Measurements from ENCODE around the gene NETO2. TPM values are rescaled to one million over a fixed set of nuclear protein-coding genes. Genes with fewer than 3 reads are reported as not detected.
"Not testable (repeated sequence)": the region's sequence is repeated elsewhere in the genome, so short reads cannot be mapped to it uniquely, and the experiment has no call there.

NETO2 gene
- polyA plus RNA-seq, 1 experiment, result 42.2 TPM

DNA sequence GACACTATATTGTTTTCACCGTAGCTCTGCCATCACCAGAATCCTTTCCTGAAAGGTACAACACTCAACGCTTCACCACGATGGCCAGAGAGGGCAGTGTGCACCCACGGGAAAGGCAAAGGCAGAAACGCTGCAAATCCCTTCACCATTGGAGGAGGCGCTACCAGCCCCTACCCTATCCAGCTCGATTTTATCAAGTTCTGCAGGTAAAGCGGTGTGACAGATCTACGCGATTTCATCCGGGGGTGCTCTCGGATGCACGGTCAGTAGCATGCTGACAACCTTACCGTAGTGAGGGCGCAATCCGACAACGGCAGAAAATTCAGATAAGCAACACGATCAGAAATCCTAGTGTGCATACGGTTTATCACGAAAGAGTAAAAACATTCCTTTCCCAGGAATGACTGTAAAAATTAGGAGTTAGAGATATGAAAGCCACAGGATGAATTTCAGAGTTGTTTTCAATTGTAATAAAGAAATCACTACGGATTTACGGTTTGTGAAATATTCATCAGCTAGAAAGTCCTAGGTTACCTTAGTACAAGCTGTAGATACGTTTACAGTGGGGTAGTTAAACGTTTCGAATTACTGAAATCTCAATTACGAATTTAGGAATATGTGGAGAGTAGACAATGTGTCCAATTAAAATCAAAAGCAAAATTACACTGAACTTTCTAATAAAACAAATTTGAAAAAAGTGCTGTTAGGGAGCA, 1.8 kb downstream of the NETO2 start:
- no peaks in the 10 kb centered on the region for H3K27me3 ChIP-seq (ENCODE audit: control insufficient read depth, insufficient read depth, low read length)
- no peak overlapping the region for H3K27ac ChIP-seq (ENCODE audit: low read depth, low read length)
- TF ChIP-seq, protein P1, sequence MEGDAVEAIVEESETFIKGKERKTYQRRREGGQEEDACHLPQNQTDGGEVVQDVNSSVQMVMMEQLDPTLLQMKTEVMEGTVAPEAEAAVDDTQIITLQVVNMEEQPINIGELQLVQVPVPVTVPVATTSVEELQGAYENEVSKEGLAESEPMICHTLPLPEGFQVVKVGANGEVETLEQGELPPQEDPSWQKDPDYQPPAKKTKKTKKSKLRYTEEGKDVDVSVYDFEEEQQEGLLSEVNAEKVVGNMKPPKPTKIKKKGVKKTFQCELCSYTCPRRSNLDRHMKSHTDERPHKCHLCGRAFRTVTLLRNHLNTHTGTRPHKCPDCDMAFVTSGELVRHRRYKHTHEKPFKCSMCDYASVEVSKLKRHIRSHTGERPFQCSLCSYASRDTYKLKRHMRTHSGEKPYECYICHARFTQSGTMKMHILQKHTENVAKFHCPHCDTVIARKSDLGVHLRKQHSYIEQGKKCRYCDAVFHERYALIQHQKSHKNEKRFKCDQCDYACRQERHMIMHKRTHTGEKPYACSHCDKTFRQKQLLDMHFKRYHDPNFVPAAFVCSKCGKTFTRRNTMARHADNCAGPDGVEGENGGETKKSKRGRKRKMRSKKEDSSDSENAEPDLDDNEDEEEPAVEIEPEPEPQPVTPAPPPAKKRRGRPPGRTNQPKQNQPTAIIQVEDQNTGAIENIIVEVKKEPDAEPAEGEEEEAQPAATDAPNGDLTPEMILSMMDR (IDR thresholded peaks at IDR 0.05; ENCODE audit: low read depth, low read length), result peak; percentile 99
- H3K9me3 ChIP-seq (ENCODE audit: control insufficient read depth, insufficient read depth, low read length), result no peaks in the 10 kb centered on the region; the same call in 1 of the 2 replicates
- CTCF ChIA-PET, result interaction anchor here (0.5 to 6.5 kb wide), 107 partner anchors 9 to 1511 kb away, joined by 3 to 99 read pairs (median 4); partner anchors contain the start of genes ABCC11, ABCC12, ITFG1 and PHKB
- POLR2A ChIA-PET, result interaction anchor here (0.5 to 1.3 kb wide), 5 partner anchors 179 to 1023 kb away, joined by 3 to 4 read pairs (median 3); partner anchors contain the start of genes ITFG1 and PHKB
- peak overlapping the region; percentile 68 for H3K4me3 ChIP-seq (ENCODE audit: low read depth, low read length)
- peak; percentile 55 for DNase-seq (ENCODE audit: low read depth, low spot score)

DNA sequence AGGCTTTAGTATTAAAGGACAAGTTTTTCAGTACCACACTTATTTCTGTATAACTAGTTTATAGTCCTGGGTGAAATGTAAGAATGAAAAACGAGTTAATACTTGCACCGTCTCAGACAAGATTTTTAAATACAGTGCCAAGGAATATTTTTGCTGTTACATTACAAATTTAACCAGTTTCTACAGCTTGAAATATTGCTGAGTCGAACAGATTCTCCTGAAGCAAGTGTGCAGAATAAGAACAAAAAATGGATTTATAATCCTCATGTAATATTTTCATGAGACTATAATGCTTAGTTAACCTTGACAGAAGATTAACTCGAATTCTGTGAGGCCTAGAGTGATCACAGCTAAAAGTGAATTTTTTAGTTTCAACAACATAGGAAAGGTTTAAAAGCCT, 3.1 kb downstream of the NETO2 start:
- no peak overlapping the region for H3K27ac ChIP-seq (ENCODE audit: low read depth, low read length)
- H3K4me3 ChIP-seq (ENCODE audit: low read depth, low read length), result no peak overlapping the region
- TF ChIP-seq, protein P1 (IDR thresholded peaks at IDR 0.05; ENCODE audit: low read depth, low read length), result no peak
- no peak for DNase-seq (ENCODE audit: low read depth, low spot score)
- H3K27me3 ChIP-seq (ENCODE audit: control insufficient read depth, insufficient read depth, low read length), result no peaks in the 10 kb centered on the region
- ChIA-PET CTCF (interaction anchor here (0.7 to 6.5 kb wide), 17 partner anchors 9 to 1481 kb away, joined by 3 to 99 read pairs (median 6); partner anchors contain the start of genes ABCC12, ITFG1 and PHKB), POLR2A (no interaction called here)
- H3K9me3 ChIP-seq (ENCODE audit: control insufficient read depth, insufficient read depth, low read length), result no peaks in the 10 kb centered on the region; the same call in 1 of the 2 replicates

DNA sequence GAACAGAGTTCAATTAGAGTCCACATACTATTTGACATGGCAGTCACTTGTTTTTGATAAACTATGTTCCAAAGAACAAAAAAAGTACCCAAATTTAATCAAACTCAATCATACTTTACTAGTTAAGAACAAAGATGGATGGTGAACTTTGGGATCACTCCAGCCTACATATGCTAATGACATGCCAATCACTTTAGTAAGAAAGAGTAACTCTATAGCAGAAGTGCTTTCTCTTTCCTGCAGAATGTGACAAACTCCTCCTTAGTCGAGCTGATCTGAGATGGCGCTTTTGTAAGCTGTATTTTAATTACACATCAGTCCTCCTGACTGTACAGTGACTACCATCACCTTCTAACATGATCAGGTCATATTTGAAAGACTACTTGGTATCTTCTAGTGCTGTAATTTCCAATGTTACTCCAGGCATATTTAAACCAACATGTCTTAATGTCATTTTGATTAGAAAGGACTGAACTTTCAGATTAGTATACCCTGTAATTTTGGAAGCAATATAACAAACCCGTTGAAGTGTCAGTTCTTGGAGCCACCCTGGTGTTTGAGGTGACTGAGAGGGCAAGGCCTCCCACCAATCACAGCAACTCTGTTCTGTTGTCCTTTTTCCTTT, 4.1 kb downstream of the NETO2 start:
- TF ChIP-seq, protein P1 (IDR thresholded peaks at IDR 0.05; ENCODE audit: low read depth, low read length), result no peak
- ChIA-PET CTCF (no interaction called here), POLR2A (no interaction called here)
- H3K27ac ChIP-seq (ENCODE audit: low read depth, low read length), result no peak overlapping the region
- no peak for DNase-seq (ENCODE audit: low read depth, low spot score)
- no peak overlapping the region for H3K4me3 ChIP-seq (ENCODE audit: low read depth, low read length)
- no peaks in the 10 kb centered on the region for H3K27me3 ChIP-seq (ENCODE audit: control insufficient read depth, insufficient read depth, low read length)
- no peaks in the 10 kb centered on the region; the same call in 1 of the 2 replicates for H3K9me3 ChIP-seq (ENCODE audit: control insufficient read depth, insufficient read depth, low read length)

DNA sequence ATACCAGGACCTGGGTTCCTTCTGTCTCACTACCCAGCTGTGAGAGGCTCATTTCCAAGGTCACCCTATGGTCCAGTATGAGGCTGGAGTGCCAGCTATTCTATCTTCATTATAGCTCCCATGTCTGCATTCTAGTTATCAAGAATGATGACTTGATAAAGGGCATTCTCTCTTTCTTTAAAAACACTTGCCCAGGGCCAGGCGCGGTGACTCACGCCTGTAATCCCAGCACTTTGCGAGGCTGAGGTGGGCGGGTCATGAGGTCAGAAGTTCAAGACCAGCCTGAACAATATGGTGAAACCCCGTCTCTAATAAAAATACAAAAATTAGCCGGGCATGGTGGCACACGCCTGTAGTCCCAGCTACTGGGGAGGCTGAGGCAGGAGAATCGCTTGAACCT, 5.8 kb downstream of the NETO2 start:
- H3K27ac ChIP-seq (ENCODE audit: low read depth, low read length); H3K4me3 ChIP-seq (ENCODE audit: low read depth, low read length); POLR2A ChIA-PET; H3K9me3 ChIP-seq (ENCODE audit: control insufficient read depth, insufficient read depth, low read length); DNase-seq (ENCODE audit: low read depth, low spot score); H3K27me3 ChIP-seq (ENCODE audit: control insufficient read depth, insufficient read depth, low read length): not testable (repeated sequence)
- CTCF ChIA-PET, result interaction anchor here (2.7 kb wide), 1 partner anchor 1027 kb away, joined by 7 read pairs; no protein-coding TSS in a partner anchor

DNA sequence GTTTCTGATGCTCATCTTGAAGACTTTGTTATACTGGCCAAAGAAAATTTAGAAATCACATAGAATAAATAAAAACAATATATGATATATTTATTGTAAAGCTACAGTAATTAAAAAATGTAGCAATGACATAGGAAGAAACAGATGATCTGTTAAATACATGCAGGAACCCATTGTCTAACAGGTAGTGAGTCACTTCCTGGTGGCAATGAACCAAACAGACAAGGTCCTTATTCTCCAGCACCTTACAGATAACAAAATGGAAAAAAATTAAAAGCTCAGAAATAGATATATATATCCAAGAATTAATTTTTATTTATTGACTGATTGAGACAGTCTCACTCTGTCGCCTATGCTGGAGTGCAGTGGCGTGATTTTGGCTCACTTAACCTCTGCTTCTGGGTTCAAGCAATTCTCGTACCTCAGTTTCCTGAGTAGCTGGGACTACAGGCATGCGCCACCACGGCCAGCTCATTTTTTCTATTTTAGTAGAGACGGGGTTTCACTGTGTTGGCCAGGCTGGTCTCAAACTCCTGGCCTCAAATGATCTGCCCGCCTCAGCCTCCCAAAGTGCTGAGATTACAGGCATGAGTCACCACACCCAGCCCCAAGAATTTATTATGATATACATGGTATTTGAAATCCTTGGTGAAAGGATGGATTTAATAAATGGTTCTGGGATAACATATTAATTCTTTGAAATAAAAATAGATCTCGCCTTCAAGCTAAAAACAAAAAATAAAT, 7.5 kb downstream of the NETO2 start:
- TF ChIP-seq, protein P1 (IDR thresholded peaks at IDR 0.05; ENCODE audit: low read depth, low read length), result no peak
- ChIA-PET CTCF (interaction anchor here (0.6 to 2.7 kb wide), 5 partner anchors 98 to 1487 kb away, joined by 3 to 7 read pairs (median 4); no protein-coding TSS in a partner anchor), POLR2A (no interaction called here)
- Histone ChIP-seq H3K4me3 (ENCODE audit: low read depth, low read length) (no peak overlapping the region), H3K27me3 (ENCODE audit: control insufficient read depth, insufficient read depth, low read length) (no peaks in the 10 kb centered on the region), H3K9me3 (ENCODE audit: control insufficient read depth, insufficient read depth, low read length) (no peaks in the 10 kb centered on the region; the same call in 1 of the 2 replicates), H3K27ac (ENCODE audit: low read depth, low read length) (no peak overlapping the region)
- DNase-seq (ENCODE audit: low read depth, low spot score), result no peak
